Limb (tissue), 2 donors: ENCODE results near the gene CPN2.

ENCODE experiments used
- DNase-seq, 2 donors: peaks; one replicate each; pipeline ENCODE4 v3.0.0-alpha.2; 2016; ENCODE audit errors: extremely low spot score in 2 of 2

Gene CPN2

GRCh38 chr3:194382196-194382891 lies 31.2 kb upstream of the CPN2 start:
- DNase-seq = no peak

GRCh38 chr3:194381460-194381875 lies 30.3 kb upstream of the CPN2 start:
- no peak for DNase-seq

- no peak for DNase-seq
These were observed 29.2 kb upstream of the CPN2 start for GRCh38 chr3:194380326-194380725.

DNA sequence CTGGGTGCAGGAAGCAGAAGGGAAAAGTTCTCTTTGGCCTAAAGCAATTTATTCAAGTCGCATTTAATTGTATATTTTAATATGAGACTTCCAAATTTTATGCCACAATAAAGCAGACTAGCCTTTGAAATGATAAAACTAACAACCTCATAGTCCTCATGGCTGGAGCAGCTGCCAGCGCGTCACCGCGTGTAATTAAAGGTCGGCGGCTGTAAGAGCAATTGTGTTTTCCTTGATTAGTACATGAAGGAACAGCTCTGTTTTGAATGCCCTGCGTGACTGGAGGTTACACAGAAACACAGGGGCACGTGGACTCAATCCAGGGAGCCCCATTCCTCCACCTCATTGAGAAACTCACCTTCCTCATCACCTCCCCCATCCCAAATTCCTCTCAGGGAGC lies 28.5 kb upstream of the CPN2 start:
- DNase-seq = no peak

- DNase-seq = no peak
These were observed 28.1 kb upstream of the CPN2 start for GRCh38 chr3:194379231-194379630.

DNA sequence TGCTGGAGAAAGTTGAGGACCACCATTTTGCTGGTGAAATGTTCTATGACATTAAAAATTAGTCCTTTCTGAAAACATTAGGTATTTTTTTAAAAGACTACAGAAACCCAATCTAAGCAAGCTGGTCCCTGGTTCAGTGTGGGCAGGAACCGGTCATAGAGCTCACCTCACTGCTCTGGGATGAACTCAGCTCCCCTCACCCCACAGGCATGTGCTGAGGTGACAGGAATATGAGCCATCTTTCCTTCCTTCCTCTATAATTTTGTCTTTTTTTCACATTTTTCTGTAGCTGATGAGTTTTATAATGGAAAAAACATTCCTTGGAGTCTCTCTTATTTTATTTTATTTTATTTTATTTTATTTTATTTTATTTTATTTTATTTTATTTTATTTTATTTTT lies 26.6 kb upstream of the CPN2 start:
- DNase-seq = no peak

GRCh38 chr3:194376241-194376560 lies 25.1 kb upstream of the CPN2 start:
- DNase-seq = no peak

DNA sequence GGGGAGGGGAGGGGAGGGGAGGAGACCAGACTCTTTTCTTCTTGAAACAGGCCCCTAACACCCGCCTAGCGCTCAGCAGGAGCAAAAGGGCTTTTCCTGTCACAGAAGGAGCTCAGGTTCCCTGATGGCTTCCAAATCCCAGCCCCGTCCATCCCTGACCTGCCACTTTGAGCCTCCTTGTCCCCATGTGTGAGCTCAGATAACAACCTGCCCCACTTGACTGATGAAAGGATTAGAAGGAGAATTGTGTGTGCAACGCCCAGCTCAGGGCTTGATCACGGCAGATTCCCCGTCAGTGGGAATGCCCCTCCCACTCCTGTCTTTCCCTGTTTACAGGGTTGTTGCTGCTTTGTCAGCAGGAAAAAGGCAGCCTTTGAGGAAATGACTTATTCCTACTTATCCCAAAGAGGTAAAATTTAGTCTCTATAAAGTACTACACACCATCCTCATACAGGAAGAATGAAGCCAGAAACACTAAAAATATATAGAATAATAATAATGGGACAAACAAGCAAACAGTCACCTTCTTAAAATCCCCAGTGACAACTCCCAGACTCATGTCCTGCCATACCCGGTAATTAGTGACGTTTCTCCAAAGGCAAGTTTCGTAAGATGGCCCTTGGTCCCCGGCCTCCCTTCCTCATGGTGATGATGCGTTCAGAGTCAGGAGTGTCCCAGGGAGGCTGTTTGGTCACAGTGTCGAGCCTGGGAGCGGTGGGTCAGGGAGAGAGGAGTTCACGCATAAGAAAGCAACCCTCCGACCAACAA lies 24.5 kb upstream of the CPN2 start:
- DNase-seq = no peak

GRCh38 chr3:194374935-194375334 lies 23.8 kb upstream of the CPN2 start:
- no peak for DNase-seq

DNA sequence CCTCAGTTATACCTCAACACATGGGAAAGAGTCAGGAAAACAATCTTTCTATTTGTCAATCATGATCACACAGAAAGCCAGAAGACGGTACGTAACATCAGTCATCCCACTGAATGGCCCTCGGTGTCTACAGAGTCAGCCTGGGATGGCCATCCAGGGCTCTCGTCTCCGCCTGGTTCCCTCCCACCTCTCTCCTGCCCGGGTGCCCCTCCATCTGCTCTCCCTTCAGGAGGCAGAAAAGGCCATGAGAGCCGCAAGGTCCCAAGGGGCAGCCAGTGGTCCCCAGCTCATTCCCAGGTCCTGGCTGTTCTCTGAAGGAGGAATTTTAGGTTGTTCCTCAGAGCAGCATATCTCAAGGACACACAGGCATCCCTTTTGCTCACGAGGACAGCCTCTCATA lies 22.8 kb upstream of the CPN2 start:
- DNase-seq = no peak

GRCh38 chr3:194373028-194373427 lies 21.9 kb upstream of the CPN2 start:
- DNase-seq = no peak

GRCh38 chr3:194370753-194371152 lies 19.6 kb upstream of the CPN2 start:
- no peak for DNase-seq

DNA sequence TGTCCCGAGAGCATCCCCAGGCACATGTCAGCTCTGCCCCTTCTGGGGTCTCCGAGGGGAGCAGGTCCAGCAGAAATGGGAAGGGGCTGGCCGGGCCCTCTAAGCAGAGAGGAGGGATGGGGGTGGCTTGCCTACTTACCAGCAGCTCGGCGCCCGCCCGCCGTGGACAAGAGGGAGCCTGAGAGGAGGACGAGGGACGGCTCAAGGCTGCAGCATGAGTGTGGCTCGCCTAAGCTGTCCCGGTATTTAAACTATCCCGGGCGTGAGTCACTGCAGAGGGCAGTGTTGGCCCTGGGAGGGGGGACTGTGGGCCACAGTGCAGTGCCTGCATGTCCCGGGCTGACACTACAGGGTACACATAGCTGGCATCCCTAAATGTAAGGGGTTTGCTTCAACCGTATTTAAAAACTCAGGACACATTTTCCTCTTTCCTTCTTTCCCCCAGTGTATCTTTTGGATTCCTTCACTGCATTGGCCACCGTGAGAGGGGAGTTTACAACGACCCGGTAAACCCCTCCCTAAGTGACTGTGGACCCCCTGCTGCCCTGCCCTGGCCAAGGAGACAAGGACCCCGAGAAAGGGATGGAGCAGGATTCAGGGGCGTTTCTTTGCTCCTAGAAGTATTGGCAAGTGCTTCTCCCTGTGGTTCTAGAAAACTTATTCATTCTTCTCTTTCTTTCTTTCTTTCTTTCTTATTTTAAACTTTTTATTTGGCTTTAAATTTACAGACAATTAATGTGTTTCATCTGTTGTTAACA lies 18.6 kb upstream of the CPN2 start, which contains the start of gene LRRC15:
TSS of gene LRRC15 (minus strand) at position 222 of the 758 bp plus-strand sequence. CDS start 8,700 bp downstream, outside the sequence.
- DNase-seq = no peak

DNA sequence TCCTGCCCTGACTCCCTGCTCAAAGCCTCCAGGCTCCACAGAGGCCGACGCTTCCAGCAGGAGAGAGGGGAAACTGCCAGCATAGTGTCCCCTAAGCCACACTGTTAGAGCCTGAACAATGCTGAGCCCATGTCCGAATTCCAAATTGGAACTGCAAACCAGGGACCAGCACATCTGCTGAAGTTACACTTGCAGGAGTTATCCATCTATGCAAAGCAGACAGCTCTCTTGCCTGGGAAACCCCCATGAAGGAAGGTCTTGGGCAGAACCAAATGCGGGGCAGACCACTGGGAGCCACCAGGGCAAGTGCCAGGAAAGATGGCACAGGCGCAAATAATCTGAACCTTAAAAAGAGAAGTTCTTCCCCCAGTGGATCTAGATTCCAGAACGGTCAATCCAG lies 17.8 kb upstream of the CPN2 start:
- DNase-seq = no peak

DNA sequence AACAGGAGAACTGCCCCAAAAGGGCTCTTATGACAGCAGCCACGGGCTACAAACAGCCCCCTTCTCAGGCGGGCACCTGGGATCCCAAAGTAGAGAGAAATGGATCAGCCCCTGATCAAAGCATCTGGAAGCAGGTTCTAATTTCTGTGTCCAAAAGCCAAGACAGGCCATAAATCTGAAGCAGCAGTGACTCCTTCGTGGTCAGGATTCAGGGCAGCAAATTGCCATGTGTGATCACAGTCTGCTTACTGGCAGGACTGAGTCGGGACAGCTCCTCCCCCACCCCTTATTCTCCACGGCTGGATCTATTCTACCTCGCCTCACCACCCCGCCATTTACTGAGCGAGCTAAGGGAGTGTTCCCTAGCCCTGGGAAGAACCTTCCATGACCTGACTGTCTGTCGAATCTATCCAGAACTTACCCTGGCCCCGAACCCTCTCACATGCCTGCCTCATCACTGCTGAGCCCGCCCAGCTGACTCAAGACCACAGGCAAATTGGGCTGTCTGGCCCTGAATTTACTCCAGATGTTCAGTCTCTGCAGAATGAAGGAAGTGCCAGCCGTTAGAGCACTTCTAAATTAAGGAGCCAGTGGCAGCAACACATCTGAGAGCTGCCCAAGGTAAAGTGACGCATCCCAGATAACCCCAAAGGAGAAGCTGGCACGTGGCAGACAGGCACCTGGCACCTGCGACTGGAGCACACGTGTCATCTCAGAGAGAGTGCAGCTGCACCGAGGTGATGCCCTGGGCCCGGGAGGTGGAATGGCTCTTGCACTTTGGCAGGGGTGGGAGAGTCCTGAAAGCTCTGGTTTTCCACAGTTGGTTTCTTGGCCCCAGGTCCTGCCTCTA lies 17.1 kb upstream of the CPN2 start:
- peak in 1 of 2 donors; percentile 30 for DNase-seq

DNA sequence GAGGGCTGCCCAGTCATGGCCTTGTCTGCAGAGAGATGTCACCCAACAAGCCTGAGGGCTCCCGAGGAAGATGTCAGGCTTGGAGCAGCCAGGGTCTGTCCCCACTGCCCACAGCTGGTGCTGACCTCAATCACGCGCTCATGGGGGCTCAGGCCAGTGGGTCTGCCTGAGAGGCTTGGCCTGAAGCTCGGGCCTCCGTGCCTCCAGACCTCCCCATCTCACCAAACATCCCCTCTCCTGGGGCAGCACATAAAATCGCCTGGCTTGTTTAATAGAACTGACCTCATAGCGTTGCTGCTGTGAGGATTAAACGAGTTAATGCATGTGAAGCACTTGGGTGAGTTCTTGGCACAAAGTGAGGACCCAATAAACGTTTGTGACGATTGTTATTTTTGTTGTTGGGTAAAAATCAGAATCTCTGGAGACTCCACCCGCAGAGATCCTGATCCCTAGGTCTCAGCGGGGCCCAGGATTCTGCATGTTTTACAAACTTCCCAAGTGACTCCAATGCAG lies 14.9 kb upstream of the CPN2 start:
- DNase-seq = no peak

- DNase-seq = no peak
These were observed 14.4 kb upstream of the CPN2 start for GRCh38 chr3:194365526-194365925.

GRCh38 chr3:194364652-194365434 lies 13.7 kb upstream of the CPN2 start:
- DNase-seq = peak; percentile 43 to 83

DNA sequence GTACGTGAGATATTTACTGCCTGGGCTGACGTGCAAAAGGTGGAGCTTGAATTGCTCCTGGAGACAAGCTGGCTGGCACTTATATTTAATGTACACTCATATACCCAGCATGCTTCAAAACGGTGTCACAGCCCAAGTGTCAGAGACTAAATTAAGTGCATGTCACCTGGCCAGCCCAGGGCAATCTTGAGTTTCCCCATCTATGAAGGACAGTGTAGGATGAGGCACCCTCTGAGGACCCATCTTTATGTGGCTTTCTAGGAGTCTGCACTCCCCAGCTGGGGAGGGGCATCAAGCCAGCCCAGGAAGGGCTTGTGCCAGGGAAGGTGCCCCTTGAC lies 13.2 kb upstream of the CPN2 start:
- DNase-seq = no peak

- DNase-seq = no peak
These were observed 9.4 kb upstream of the CPN2 start for GRCh38 chr3:194360568-194360967.

- no peak for DNase-seq
These were observed 6.6 kb upstream of the CPN2 start for GRCh38 chr3:194357681-194358080.
